ENCODE results near the gene IRAK2. TPM values are rescaled to one million over a fixed set of nuclear protein-coding genes. Genes with fewer than 3 reads are reported as not detected.

IRAK2 gene
- total RNA-seq, 2 experiments from 2014 or later: 3.0 TPM

DNA sequence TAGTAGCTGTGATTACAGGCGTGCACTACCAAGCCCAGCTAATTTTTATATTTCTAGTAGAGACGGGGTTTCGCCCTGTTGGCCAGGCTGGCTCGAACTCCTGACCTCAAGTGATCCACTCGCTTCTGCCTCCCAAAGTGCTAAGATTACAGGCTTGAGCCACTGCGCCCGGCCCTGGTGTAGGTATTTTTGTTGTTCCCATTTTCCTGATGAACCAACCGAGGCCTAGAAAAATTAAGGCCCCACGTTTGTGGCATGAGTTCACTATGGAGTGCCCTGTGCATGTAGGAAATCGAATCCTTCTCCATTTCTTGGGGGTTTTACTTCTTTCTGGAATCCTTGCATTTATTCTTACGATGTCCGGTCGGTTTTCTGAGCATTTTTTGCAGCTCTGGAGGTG lies 69.3 kb downstream of the IRAK2 start:
- ATAC-seq: no peak
- DNase-seq: no peak
- Mint-ChIP-seq H3K36me3 (ENCODE audit: low read depth) (peaks cover 7% of the 10 kb centered on the region), H3K4me1 (ENCODE audit: low read depth) (peaks cover 24% of the 10 kb centered on the region), H3K9me3 (no peaks in the 10 kb centered on the region), H3K27ac (no peak overlapping the region), H3K4me3 (no peak overlapping the region), H3K27me3 (no peaks in the 10 kb centered on the region)
- CTCF ChIA-PET: no interaction called here
- no peak for TF ChIP-seq CTCF (IDR thresholded peaks at IDR 0.05)
- POLR2A ChIA-PET: interaction anchor here (1.0 to 1.3 kb wide), 2 partner anchors 14 to 87 kb away, joined by 3 to 4 read pairs; partner anchors contain the start of genes SEC13 and TATDN2
- intact Hi-C loops (cut with micrococcal nuclease): no loop called here

- Mint-ChIP-seq H3K36me3 (ENCODE audit: low read depth) (peaks cover 11% of the 10 kb centered on the region), H3K4me3 (no peak overlapping the region), H3K27me3 (no peaks in the 10 kb centered on the region), H3K9me3 (no peaks in the 10 kb centered on the region), H3K27ac (no peak overlapping the region), H3K4me1 (ENCODE audit: low read depth) (peaks cover 21% of the 10 kb centered on the region)
- no peak for ATAC-seq
- no peak for TF ChIP-seq CTCF (IDR thresholded peaks at IDR 0.05)
- CTCF ChIA-PET: no interaction called here
- intact Hi-C loops (cut with micrococcal nuclease): no loop called here
- POLR2A ChIA-PET: no interaction called here
- no peak for DNase-seq
These were observed 70.0 kb downstream of the IRAK2 start for GRCh38 chr3:10234526-10235230.

DNA sequence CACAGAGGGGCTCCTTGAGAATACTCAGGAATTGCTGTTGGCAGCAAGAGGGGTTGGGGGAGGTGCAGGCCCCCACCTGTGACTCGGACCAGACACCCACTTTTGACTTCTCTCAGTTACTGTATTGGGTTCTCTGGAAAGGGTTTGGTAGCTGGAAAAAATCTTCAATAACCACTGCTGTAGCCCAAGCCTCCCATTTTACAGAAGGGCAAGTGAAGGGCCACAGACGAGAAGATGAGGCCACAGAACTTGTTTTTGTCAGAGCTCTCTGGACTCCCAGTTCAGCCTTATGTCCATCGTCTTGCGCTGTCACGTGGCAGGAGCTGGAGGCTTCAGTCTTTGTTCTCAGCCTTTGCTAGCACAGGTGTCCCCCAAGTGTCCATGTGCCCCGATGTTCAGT lies 70.8 kb downstream of the IRAK2 start:
- TF ChIP-seq CTCF (IDR thresholded peaks at IDR 0.05): no peak
- Mint-ChIP-seq H3K4me3 (no peak overlapping the region), H3K4me1 (ENCODE audit: low read depth) (peaks cover 21% of the 10 kb centered on the region), H3K27me3 (no peaks in the 10 kb centered on the region), H3K9me3 (no peaks in the 10 kb centered on the region), H3K27ac (no peak overlapping the region), H3K36me3 (ENCODE audit: low read depth) (peaks cover 13% of the 10 kb centered on the region)
- ChIA-PET CTCF (no interaction called here), POLR2A (no interaction called here)
- DNase-seq (no peak), ATAC-seq (no peak)
- intact Hi-C loops (cut with micrococcal nuclease): no loop called here

DNA sequence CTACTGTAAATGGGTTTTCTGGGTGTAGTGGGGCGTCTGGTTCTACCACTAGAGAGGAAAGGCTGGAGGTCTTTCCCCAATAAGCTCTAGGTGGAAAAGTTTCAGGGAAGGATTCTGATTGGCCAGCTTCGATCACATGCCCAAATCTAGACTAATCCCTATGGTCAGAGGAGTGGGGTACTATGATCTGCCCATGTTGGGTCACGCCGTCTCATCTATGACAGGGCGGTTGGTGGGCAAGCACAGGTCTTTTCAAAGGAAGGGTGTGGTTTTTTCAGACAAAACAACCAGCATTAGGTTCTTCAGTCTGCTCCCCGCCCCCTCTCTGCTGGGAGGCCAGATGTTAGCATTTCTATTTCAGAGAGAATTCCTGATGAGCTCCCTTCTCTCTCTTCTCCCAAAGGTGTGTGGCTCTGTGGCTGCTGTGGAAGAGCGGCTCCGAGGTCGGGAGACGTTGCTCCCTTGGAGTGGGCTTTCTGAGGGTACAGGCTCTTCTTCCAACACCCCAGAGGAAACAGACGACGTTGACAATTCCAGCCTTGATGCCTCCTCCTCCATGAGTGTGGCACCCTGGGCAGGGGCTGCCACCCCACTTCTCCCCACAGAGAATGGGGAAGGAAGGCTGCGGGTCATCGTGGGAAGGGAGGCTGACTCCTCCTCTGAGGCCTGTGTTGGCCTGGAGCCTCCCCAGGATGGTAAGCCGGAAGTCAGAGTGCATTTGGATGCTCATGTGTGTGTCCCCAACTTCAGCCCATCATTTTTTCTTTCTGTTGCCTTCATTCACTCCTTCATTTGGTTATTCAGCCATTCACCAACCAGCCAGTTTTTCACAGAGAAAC lies 73.8 kb downstream of the IRAK2 start:
- peaks cover 13% of the 10 kb centered on the region for H3K36me3 Mint-ChIP-seq (ENCODE audit: low read depth)

More for the DNA sequence above, 73.8 kb downstream of the IRAK2 start:
- Mint-ChIP-seq H3K27ac (peak overlapping the region; percentile 87), H3K4me3 (no peak overlapping the region), H3K4me1 (ENCODE audit: low read depth) (peaks cover 39% of the 10 kb centered on the region), H3K27me3 (no peaks in the 10 kb centered on the region), H3K9me3 (no peaks in the 10 kb centered on the region)
- ChIA-PET POLR2A (interaction anchor here (1.0 to 1.6 kb wide), 3 partner anchors 39 to 133 kb away, joined by 3 to 4 read pairs (median 4); no protein-coding TSS in a partner anchor), CTCF (interaction anchor here (1.2 to 1.3 kb wide), 2 partner anchors 9 to 15 kb away, joined by 3 to 4 read pairs; no protein-coding TSS in a partner anchor)
- no peak for TF ChIP-seq CTCF (IDR thresholded peaks at IDR 0.05)
- intact Hi-C loops (cut with micrococcal nuclease): no loop called here
- ATAC-seq (peak; percentile 59), DNase-seq (peak; percentile 72)

Data from activated CD8-positive, alpha-beta T cell treated with anti-CD3 and anti-CD28 coated beads for 36 hours (primary cell).